ENCODE results near the gene OR5V1.
"Not testable (repeated sequence)": the region's sequence is repeated elsewhere in the genome, so short reads cannot be mapped to it uniquely, and the experiment has no call there.

Gene OR5V1

GRCh38 chr6:29368765-29369164, at the start of gene OR5V1:
Gene OR5V1 (minus strand): TSS chr6:29368865. CDS start chr6:29356195, 12,670 bp downstream.
- DNase-seq, result no peak

GRCh38 chr6:29414588-29414987, 45.9 kb upstream of the OR5V1 start, which contains the start of gene OR12D1:
Gene OR12D1 (plus strand): TSS chr6:29414928.
- DNase-seq, result no peak

GRCh38 chr6:29403801-29404200, 35.1 kb upstream of the OR5V1 start:
- DNase-seq, result no peak

- DNase-seq, result no peak
These were observed 30.9 kb upstream of the OR5V1 start for GRCh38 chr6:29399525-29399924.

GRCh38 chr6:29395331-29395730, 26.7 kb upstream of the OR5V1 start, which contains the start of gene OR12D2:
Gene OR12D2 (plus strand): TSS chr6:29395631. CDS start chr6:29396700, 1,069 bp downstream.
- no peak for DNase-seq

GRCh38 chr6:29388533-29388932, 19.9 kb upstream of the OR5V1 start:
- DNase-seq, result no peak

GRCh38 chr6:29376003-29376402, 7.3 kb upstream of the OR5V1 start:
- no peak for DNase-seq

- DNase-seq, result no peak
These were observed 6.5 kb upstream of the OR5V1 start, which contains the start of gene OR12D3 for GRCh38 chr6:29375191-29375590. Gene OR12D3 (minus strand): TSS chr6:29375291. CDS start chr6:29375287, 4 bp downstream.

GRCh38 chr6:29355603-29356002, 13.1 kb downstream of the OR5V1 start:
- DNase-seq, result no peak

- DNase-seq, result no peak
These were observed 13.7 kb downstream of the OR5V1 start for GRCh38 chr6:29354980-29355379.

- not testable (repeated sequence) for DNase-seq
These were observed 19.3 kb downstream of the OR5V1 start for GRCh38 chr6:29349348-29349747.

GRCh38 chr6:29345380-29345779, 23.3 kb downstream of the OR5V1 start:
- DNase-seq, result no peak

GRCh38 chr6:29336269-29336668, 32.4 kb downstream of the OR5V1 start:
- DNase-seq, result no peak

GRCh38 chr6:29332676-29333075, 36.0 kb downstream of the OR5V1 start:
- DNase-seq, result no peak

- DNase-seq, result no peak
These were observed 42.9 kb downstream of the OR5V1 start for GRCh38 chr6:29325777-29326176.

- DNase-seq, result not testable (repeated sequence)
These were observed 45.3 kb downstream of the OR5V1 start for GRCh38 chr6:29323332-29323731.

- no peak for DNase-seq
These were observed 48.7 kb downstream of the OR5V1 start for GRCh38 chr6:29319931-29320330.
